GM18951 (cell line): ENCODE data around the gene RAB3GAP2.
"Not testable (repeated sequence)": the region's sequence is repeated elsewhere in the genome, so short reads cannot be mapped to it uniquely, and the experiment has no call there.

ENCODE experiments used
- POLR2A ChIP-seq: IDR thresholded peaks from 4 replicates; pipeline ENCODE4 v1.6.1; 2011; ENCODE audit warnings: mild to moderate bottlenecking; ENCODE audit not compliant: insufficient read length, insufficient read depth; ENCODE audit errors: extremely low read depth
- in situ Hi-C: fragments of 300-500 bp; cut with MboI; formaldehyde crosslinking; loops from one replicate; pipeline ENCODE4 v1.12.0; 2022; ENCODE audit warnings: low sequenced_read_pairs, mixed read lengths, inconsistent platforms; ENCODE audit not compliant: unreplicated experiment

Gene RAB3GAP2

GRCh38 chr1:220186752-220187151 is 85.5 kb downstream of the RAB3GAP2 start:
- in situ Hi-C loops: no loop called here
- TF ChIP-seq POLR2A: no peak

DNA sequence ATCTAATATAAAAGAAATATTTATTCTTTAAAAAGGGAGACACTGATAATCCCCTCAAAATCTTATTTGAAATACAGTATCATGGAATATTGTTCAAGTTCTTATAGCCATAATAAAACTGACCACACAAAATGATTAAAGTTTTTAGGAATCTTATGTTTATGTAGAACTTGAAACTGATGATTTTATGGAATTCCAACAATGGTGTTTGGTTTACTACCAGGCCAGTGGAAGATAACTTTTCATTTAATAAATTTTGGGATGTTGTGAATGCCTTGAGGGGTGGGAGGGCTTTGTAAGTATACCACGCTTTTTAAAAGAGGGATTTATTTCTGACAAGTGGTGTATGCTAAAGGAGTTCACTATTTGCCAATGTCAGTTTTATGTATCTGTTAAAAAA is 87.7 kb downstream of the RAB3GAP2 start:
- TF ChIP-seq POLR2A: no peak
- in situ Hi-C loops: no loop called here

DNA sequence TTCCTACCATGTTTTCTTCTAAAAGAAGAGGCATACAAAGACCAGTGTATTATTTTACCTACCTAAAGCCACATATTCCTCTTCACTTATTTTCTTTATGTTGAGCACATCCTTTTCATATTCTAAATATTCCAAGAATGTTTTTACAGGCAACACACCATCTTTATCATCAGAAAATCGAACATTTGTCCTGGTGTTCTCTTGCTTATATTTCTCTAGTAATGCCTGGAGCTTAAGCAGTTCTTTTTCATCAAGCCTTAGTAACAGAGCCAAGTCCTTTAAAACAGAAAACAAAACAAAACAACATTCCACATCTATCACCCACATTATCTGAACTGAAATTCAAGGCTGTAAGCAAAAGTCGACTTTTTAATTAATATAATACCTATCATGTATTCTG is 89.6 kb downstream of the RAB3GAP2 start:
- no peak for TF ChIP-seq POLR2A
- in situ Hi-C loops: no loop called here

DNA sequence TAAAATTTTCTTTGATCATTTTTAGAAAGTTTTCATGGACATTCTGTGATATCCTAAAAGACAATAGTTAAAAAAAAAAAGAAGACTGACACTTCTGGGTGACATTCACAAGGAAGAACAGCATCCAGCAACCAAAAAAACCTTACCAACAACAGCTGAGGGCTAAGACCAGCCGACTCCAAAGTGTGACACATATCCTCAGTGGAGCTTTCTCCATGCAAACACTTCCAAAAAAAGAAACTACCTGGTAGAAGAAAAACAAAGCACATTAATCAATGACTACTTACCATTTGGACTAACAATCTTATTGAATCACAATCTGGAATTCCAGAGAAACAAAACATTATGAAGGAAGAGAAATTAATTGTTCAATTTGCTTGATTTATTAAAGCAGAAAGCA is 90.1 kb downstream of the RAB3GAP2 start:
- no peak for TF ChIP-seq POLR2A
- in situ Hi-C loops: no loop called here

GRCh38 chr1:220176540-220176939 is 95.7 kb downstream of the RAB3GAP2 start:
- no peak for TF ChIP-seq POLR2A
- in situ Hi-C loops: no loop called here

DNA sequence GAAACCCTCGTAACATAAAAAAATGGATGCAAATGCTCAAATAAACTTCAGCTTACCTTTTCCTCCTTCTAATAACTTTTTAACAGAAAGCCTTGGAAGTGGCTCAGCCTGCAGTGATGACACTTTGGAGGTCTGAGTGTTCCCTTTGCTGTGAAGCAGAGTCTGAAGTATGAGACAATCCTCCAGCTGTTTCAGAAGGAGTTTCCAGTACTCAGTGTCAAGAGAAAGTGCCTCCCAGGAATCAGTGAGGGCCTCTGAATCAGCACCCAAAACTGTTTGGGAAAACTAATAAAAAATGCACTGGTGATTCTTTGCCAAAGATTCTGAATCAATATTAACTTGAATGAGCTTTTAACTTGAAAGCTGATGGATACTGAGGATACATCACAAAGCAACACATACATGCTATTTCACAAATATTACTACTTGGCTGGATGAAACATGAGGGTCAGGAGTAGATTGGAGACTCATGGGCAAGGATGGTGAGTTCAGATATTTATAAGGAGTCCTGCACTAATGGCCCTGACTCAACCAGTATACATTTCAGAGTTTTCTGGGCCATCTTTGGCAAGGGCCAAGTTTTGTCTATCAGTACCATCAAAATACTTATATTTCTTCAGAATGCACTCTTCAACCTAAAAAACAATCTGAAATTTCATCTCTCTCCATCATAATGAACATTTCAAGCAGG is 101.3 kb downstream of the RAB3GAP2 start:
- no peak for TF ChIP-seq POLR2A
- in situ Hi-C loops: no loop called here

DNA sequence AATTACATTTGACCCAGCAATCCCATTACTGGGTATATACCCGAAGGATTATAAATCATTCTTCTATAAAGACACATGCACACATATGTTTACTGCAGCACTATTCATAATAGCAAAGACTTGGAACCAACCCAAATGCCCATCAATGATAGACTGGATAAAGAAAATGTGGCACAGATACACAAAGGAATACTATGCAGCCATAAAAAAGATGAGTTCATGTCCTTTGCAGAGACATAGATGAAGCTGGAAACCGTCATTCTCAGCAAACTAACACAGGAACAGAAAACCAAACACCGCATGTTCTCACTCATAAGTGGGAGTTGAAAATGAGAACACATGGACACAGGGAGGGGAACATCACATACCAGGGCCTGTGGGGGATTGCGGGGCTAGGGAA is 102.4 kb downstream of the RAB3GAP2 start:
- in situ Hi-C loops: not testable (repeated sequence)

GRCh38 chr1:220166853-220167252 is 105.4 kb downstream of the RAB3GAP2 start:
- TF ChIP-seq POLR2A: no peak
- in situ Hi-C loops: no loop called here

DNA sequence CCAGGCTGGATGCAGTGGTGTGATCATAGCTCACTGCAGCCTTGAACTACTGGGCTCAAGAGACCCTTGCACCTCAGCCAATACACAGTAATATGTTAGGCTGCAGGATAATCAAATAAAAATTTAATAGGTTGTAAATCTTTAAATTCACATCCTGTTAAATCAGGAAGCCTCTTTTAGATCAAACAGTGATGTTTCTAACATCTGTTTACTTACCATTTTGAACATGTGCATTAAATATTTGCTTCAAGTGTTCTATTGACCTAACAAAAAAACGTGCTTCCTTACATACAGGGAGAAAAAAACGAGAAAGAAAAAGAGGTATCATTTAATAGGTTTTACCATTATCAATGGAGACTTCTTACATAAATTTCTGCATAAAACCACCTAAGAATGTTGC is 107.7 kb downstream of the RAB3GAP2 start:
- no peak for TF ChIP-seq POLR2A
- in situ Hi-C loops: no loop called here

GRCh38 chr1:220164116-220164515 is 108.1 kb downstream of the RAB3GAP2 start:
- TF ChIP-seq POLR2A: no peak
- in situ Hi-C loops: no loop called here

GRCh38 chr1:220160027-220160426 is 112.2 kb downstream of the RAB3GAP2 start:
- no peak for TF ChIP-seq POLR2A

DNA sequence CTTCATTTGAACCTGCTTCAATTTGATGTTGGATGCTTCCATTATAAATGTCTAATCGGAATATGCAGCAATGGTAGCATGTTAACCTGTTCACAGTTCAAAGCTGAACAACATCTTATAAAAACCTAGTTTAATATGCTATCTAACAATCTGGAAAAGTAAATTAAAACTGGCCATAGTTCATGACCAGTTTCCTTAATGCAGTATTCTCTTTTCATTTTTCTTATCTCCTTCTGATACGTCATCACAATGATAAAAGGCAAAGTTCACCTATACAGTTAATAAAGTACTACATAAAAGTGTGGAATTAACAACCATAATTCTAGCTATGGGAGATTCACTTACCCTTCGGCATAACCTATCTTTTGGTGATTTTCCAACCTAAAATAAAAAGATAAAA is 113.2 kb downstream of the RAB3GAP2 start:
- TF ChIP-seq POLR2A: no peak
- in situ Hi-C loops: no loop called here

More at GRCh38 chr1:220160027-220160426, 112.2 kb downstream of the RAB3GAP2 start:
- in situ Hi-C loops: no loop called here

DNA sequence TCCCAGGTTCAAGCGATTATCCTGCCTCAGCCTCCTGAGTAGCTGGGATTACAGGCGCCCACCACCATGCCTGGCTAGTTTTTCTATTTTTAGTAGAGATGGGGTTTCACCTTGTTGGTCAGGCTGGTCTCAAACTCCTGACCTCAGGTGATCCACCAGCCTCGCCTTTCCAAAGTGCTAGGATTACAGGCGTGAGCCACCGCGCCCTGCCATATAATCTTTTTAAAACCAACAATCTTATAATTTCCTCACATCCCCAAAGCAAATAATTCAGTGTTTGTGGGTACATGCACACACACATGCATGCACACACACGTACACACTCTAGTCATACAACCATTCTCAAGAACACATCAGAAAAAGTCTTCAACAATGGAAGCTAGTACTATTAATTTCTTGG is 113.7 kb downstream of the RAB3GAP2 start:
- in situ Hi-C loops: not testable (repeated sequence)

- in situ Hi-C loops: no loop called here
- TF ChIP-seq POLR2A: no peak
Measured at GRCh38 chr1:220157738-220158137, 114.5 kb downstream of the RAB3GAP2 start.

GRCh38 chr1:220156620-220157146 is 115.6 kb downstream of the RAB3GAP2 start:
- in situ Hi-C loops: no loop called here
- TF ChIP-seq POLR2A: no peak
